ENCODE measurements around the gene THAP7. TPM values are rescaled to one million over a fixed set of nuclear protein-coding genes. Genes with fewer than 3 reads are reported as not detected.

Gene THAP7
- total RNA-seq, 2 experiments from 2014 or later, result 33.6 to 33.8 TPM

DNA sequence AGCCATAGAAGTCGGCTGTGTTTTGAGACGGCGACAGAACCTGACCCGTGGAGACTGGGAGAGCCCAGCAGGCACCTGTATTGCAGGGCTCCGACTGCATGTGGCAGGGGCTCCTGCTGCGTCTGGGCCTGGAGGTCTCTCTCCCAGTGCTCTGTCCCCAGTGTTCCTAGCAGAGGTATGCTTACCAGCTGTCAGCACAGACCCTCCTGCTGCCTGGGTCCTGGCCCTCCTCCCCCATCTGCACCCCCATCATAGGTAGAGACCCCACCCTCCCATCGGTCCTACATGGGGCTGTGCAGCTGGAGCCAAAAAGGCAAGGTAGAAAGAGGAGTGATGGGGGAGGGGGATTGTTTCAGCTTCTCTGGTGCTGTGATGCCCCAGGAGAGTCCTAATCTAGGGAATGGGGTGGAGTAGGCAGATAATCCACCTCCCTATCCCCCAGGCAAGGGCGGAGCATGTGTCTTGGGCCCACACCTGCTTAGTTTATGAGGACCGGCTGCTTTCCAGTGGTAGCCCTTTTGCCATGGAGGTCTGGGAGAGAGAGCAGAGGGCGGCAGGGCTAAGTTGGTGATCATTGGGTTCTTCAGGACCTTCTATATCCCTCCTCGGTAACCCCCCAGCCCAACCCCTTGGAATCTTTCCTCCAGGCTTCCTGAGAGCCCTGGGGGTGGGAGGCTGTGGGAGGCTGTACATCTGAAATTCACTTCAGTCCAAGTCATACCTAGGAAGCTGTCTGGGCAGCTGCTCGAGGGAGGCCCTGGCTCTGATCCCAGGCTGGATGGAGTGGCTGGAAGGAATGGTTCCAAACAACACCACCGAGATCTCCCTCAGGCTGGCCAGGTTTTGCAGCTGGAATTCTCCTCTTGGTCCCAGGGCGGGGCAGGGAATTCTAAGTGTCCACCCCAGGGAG, 25.1 kb upstream of the THAP7 start:
- Mint-ChIP-seq H3K4me1 (peaks cover 21% of the 10 kb centered on the region), H3K27ac (peak overlapping the region; percentile 12)
- POLR2A ChIA-PET, result no interaction called here

DNA sequence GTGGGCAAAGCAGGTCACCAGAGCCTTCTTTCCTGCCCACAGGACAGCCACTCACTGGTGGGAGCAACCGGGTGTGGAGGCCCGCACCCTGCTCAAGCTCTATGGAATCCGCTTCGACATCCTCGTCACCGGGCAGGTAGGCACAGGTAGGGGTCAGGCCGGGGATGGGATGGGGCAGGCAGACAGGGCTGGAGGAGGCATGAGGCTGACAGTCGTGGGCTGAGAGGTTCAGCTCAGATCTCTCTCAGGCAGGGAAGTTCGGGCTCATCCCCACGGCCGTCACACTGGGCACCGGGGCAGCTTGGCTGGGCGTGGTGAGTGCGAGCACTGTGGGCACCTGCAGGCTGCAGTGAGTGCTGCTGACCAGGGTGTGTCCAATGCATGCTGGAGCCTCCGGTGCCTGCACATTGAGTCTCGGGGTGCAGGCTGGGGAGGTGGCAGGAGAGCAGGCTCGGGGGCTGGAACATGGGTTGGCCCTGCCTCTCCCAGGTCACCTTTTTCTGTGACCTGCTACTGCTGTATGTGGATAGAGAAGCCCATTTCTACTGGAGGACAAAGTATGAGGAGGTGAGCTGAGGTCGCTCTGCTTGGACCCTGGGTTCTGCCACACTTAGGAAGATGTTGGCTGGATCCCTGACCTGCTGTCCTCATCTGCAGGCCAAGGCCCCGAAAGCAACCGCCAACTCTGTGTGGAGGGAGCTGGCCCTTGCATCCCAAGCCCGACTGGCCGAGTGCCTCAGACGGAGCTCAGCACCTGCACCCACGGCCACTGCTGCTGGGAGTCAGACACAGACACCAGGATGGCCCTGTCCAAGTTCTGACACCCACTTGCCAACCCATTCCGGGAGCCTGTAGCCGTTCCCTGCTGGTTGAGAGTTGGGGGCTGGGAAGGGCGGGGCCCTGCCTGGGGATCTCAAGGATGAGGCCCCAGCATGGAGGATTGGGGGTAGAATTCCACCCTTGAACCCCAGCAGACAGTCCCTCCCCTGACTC, 24.1 kb upstream of the THAP7 start:
- H3K36me3 Mint-ChIP-seq, result peaks cover 3% of the 10 kb centered on the region
- peaks cover 2% of the 10 kb centered on the region for H3K27me3 Mint-ChIP-seq
- DNase-seq (no peak), ATAC-seq (ENCODE audit: low read depth) (no peak)
- no peaks in the 10 kb centered on the region for H3K9me3 Mint-ChIP-seq
- H3K4me1 Mint-ChIP-seq, result peaks cover 22% of the 10 kb centered on the region
- H3K27ac Mint-ChIP-seq, result peak overlapping the region; percentile 87
- no peak overlapping the region for H3K4me3 Mint-ChIP-seq
- POLR2A ChIA-PET, result no interaction called here

More for the DNA sequence above, 25.1 kb upstream of the THAP7 start:
- DNase-seq (no peak), ATAC-seq (ENCODE audit: low read depth) (no peak)
- H3K27me3 Mint-ChIP-seq, result peaks cover 4% of the 10 kb centered on the region
- no peak overlapping the region for H3K4me3 Mint-ChIP-seq
- no peaks in the 10 kb centered on the region for H3K9me3 Mint-ChIP-seq
- H3K36me3 Mint-ChIP-seq, result peaks cover 3% of the 10 kb centered on the region

DNA sequence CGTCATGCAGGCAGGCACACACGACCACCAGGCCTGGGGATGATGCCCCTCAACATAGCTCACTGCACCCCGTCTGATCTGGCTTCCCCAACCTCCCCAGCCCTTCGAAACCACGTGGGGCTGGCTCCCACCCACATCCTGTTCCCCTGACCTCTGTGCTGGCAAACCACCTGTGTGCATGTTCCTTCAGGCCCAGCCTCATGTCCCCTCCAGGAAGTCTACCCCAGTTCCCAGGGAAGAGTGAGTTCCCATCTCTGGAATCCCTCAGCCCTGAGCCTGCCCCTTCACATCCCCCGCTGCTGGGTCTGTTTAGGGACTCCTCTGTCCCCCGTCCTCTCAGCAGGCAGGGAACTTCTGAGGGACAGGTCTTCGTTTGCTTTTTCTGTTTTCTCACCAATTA, 23.3 kb upstream of the THAP7 start:
- Mint-ChIP-seq H3K36me3 (peaks cover 3% of the 10 kb centered on the region), H3K27me3 (no peaks in the 10 kb centered on the region), H3K4me3 (peak overlapping the region; percentile 60), H3K4me1 (peaks cover 23% of the 10 kb centered on the region), H3K9me3 (no peaks in the 10 kb centered on the region), H3K27ac (peak overlapping the region; percentile 87)
- DNase-seq (peak; percentile 75), ATAC-seq (ENCODE audit: low read depth) (peak; percentile 82)
- POLR2A ChIA-PET, result interaction anchor here (0.7 to 1.5 kb wide), 3 partner anchors 21 to 108 kb away, joined by 3 read pairs; partner anchors contain the start of gene CRKL

DNA sequence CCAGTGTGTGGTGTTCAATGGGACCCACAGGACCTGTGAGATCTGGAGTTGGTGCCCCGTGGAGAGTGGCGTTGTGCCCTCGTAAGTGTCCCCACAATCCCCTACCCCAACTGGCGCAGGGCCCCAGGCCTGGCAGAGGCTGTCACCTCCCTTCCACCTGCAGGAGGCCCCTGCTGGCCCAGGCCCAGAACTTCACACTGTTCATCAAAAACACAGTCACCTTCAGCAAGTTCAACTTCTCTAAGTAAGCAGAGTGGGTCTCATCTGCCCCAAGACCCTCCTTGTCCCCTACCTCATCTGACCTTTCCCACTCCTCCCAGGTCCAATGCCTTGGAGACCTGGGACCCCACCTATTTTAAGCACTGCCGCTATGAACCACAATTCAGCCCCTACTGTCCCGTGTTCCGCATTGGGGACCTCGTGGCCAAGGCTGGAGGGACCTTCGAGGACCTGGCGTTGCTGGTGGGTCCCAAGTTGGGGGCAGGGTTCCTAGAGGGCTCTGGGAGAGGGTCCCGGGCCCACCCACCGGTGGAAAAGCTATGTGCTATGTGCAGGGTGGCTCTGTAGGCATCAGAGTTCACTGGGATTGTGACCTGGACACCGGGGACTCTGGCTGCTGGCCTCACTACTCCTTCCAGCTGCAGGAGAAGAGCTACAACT, 21.2 kb upstream of the THAP7 start:
- H3K4me1 Mint-ChIP-seq, result peaks cover 22% of the 10 kb centered on the region
- H3K9me3 Mint-ChIP-seq, result no peaks in the 10 kb centered on the region
- no peak overlapping the region for H3K4me3 Mint-ChIP-seq
- POLR2A ChIA-PET, result interaction anchor here (0.6 to 1.2 kb wide), 3 partner anchors 9 to 79 kb away, joined by 3 to 4 read pairs (median 3); no protein-coding TSS in a partner anchor
- H3K36me3 Mint-ChIP-seq, result peaks cover 3% of the 10 kb centered on the region
- no peak overlapping the region for H3K27ac Mint-ChIP-seq
- ATAC-seq (ENCODE audit: low read depth) (peak; percentile 21), DNase-seq (no peak)
- H3K27me3 Mint-ChIP-seq, result no peaks in the 10 kb centered on the region

DNA sequence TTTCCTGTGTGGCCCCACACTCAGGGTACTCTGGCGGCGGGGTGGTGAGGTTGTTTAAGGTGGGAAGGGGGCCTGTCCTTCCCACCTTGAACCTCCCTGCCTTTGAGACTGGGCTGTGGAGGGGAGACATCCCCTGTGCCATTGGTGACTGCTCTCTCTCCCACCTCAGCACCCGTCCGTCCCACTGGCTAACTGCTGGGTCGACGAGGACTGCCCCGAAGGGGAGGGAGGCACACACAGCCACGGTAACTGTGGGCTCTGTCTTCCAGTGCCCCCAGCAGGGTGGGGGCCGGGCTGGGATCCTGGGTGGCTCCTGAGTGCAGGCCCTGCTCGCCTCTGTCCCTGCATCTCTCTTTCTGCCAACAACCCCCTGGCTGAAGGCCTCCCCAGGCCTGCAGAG, 20.6 kb upstream of the THAP7 start:
- H3K9me3 Mint-ChIP-seq, result no peaks in the 10 kb centered on the region
- ATAC-seq (ENCODE audit: low read depth) (no peak), DNase-seq (no peak)
- no peak overlapping the region for H3K4me3 Mint-ChIP-seq
- POLR2A ChIA-PET, result no interaction called here
- peaks cover 3% of the 10 kb centered on the region for H3K36me3 Mint-ChIP-seq
- no peak overlapping the region for H3K27ac Mint-ChIP-seq
- no peaks in the 10 kb centered on the region for H3K27me3 Mint-ChIP-seq
- H3K4me1 Mint-ChIP-seq, result peaks cover 22% of the 10 kb centered on the region

DNA sequence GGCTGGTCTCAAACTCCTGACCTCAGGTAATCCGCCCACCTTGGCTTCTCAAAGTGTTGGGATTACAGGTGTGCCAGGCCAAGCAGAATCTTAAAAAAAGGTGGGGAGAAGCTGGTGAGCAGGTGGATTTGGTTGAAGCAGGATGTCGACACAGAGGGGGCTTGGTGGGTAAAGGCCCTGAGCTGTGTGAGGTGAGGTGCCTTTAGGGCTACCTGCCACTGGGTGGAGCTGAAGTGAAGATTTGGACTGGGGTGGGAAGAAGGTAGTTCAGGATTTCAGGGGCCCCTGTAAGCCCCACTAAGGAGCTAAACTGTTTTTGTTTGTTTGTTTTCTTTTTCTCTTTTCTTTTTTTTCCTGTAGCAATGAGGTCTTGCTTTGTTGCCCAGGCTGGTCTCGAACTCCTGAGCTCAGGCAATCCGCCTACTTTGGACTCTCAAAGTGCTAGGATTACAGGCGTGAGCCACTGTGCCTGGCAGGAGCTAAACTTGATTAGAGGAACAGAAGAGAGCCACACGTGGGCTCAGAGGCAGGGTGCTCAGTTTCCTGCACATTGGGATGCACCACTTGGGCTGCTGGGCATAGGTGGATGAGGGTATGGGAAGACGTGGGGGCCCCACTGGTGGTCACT, 19.0 kb upstream of the THAP7 start:
- H3K4me1 Mint-ChIP-seq, result peaks cover 20% of the 10 kb centered on the region
- peak overlapping the region; percentile 8 for H3K27ac Mint-ChIP-seq
- ATAC-seq (ENCODE audit: low read depth) (peak; percentile 70), DNase-seq (no peak)
- POLR2A ChIA-PET, result no interaction called here
- H3K36me3 Mint-ChIP-seq, result peaks cover 3% of the 10 kb centered on the region
- no peak overlapping the region for H3K4me3 Mint-ChIP-seq
- H3K27me3 Mint-ChIP-seq, result no peaks in the 10 kb centered on the region
- no peaks in the 10 kb centered on the region for H3K9me3 Mint-ChIP-seq

DNA sequence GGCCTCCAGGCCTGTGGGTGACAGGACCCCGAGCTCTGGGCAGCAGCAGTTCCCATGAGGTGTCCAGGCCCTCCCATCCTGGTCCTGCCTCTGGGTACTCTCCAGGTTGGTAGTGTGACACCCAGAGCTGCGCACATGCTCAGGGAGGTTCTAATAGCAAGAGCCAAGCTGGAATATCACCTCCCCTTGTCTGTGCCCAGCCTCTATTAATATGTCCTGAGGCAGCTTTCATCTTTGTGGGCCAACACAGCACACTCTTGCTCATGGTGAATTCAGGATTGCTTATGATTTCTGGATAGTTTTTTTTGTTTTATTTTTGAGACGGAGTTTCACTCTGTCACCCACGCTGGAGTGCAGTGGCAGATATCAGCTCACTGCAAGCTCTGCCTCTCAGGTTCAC, 16.4 kb upstream of the THAP7 start:
- POLR2A ChIA-PET, result no interaction called here
- Mint-ChIP-seq H3K27me3 (peaks cover 3% of the 10 kb centered on the region), H3K4me3 (no peak overlapping the region), H3K36me3 (no peaks in the 10 kb centered on the region), H3K4me1 (peaks cover 13% of the 10 kb centered on the region), H3K9me3 (no peaks in the 10 kb centered on the region), H3K27ac (no peak overlapping the region)
- ATAC-seq (ENCODE audit: low read depth), result no peak
- no peak for DNase-seq

DNA sequence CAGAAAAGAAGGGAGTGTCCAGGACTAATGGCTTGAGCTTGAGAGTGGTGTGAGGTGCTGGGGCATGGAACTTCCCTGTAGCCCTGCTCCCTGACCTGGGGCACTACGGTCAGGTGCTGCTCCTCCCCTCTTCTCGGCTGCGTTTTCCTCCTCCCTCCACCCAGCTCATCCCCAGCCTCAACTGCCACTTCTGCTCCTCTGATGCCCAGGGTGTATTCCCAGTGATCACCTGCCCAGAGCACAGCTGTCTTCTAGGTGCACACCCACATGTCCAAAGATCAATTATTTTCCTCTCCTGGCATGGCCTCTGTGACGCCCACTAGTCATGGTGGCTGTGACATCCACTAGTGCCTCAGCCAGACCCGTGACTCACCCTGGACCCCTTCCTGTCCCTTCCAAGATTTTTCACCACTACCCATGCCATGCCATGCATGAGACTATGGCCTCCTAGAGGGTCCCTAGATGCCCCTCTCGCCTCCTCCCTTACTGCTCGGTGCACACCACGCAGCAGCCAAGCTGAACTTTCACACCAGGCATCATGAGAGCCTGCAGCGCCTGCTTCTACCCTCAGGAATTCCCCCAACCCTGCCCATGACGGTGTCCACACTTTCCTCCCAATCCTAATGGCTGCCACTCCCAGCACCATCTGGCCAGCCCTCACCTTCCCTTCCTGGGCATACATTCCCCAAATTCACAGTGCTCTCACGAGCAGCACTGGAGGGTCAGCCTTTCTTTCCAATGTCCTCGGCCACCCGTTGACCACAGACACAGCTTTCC, 14.9 kb upstream of the THAP7 start:
- Mint-ChIP-seq H3K4me3 (no peak overlapping the region), H3K27me3 (peaks cover 3% of the 10 kb centered on the region), H3K9me3 (no peaks in the 10 kb centered on the region), H3K27ac (no peak overlapping the region), H3K4me1 (peaks cover 13% of the 10 kb centered on the region), H3K36me3 (no peaks in the 10 kb centered on the region)
- POLR2A ChIA-PET, result no interaction called here
- ATAC-seq (ENCODE audit: low read depth) (no peak), DNase-seq (no peak)

DNA sequence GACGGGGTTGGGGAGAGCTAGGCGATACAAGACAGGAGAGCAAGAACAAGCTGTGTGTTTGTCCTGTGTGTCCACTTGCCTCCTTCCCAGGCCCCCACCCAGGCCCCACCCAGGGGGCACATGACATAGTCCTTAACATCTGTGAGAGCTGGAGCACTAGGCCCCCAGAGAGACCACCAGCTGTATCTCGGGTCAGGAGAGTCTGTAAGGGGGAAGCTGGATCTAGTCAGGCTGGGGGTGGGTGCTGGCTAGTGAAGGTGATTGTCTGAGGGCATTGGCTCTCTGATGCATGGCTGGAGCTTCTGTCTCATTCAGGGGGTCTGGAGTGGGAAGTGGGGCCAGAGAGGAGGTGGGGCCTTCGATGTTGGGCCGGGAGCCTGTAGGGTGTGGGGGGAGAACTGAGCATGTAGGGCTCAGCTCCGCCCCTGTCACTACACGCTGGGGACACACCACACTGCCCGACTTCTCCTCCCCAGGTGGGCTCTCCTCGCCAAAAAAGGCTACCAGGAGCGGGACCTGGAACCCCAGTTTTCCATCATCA, 13.6 kb upstream of the THAP7 start:
- POLR2A ChIA-PET, result no interaction called here
- peaks cover 11% of the 10 kb centered on the region for H3K4me1 Mint-ChIP-seq
- ATAC-seq (ENCODE audit: low read depth) (no peak), DNase-seq (no peak)
- peaks cover 3% of the 10 kb centered on the region for H3K27me3 Mint-ChIP-seq
- H3K36me3 Mint-ChIP-seq, result no peaks in the 10 kb centered on the region
- no peaks in the 10 kb centered on the region for H3K9me3 Mint-ChIP-seq
- no peak overlapping the region for H3K27ac Mint-ChIP-seq
- no peak overlapping the region for H3K4me3 Mint-ChIP-seq

DNA sequence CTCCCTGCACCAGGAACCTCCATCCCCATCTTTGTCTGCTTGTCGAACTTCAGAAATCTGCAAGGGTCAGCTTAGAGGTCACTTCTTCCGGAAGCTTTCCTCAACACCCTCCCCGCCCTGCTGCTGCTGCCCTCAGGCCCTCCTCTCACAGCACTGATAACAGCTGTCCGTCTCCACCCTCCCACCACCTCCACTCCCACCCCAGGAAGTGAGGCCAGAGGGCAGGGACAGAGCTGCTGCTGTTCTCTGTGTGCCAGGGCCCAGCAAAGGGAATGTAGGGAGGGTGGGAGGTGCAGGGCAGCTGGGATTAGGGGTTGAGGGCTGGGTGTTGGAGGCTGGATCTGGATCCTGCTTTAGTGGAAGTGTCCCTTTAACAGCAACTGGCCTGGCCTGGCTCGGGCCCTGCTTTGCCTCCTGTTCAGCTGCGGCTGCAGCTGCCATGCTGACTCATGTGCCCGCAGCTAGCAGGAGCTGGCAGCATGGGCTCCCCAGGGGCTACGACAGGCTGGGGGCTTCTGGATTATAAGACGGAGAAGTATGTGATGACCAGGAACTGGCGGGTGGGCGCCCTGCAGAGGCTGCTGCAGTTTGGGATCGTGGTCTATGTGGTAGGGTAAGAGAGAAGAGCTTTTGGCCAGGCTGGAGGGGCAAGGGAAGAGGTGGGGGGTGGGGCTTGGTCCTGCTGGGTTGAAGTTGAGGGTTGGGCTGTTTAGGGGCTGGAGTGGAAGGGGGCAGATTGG, 13.0 kb upstream of the THAP7 start, which contains the start of gene P2RX6:
TSS of gene P2RX6 (plus strand) at position 440 of the 740 bp plus-strand sequence. CDS start at position 450, 10 bp downstream.
- peaks cover 11% of the 10 kb centered on the region for H3K4me1 Mint-ChIP-seq
- ATAC-seq (ENCODE audit: low read depth) (no peak), DNase-seq (peak; percentile 29)
- no peaks in the 10 kb centered on the region for H3K9me3 Mint-ChIP-seq
- POLR2A ChIA-PET, result interaction anchor here (0.9 kb wide), 2 partner anchors 9 to 13 kb away, joined by 3 read pairs; partner anchors contain the start of gene THAP7
- peak within 1 kb of the TSS; percentile 83 for H3K4me3 Mint-ChIP-seq
- peaks cover 3% of the 10 kb centered on the region for H3K27me3 Mint-ChIP-seq
- H3K27ac Mint-ChIP-seq, result peak within 1 kb of the TSS; percentile 66
- no peaks in the 10 kb centered on the region for H3K36me3 Mint-ChIP-seq

DNA sequence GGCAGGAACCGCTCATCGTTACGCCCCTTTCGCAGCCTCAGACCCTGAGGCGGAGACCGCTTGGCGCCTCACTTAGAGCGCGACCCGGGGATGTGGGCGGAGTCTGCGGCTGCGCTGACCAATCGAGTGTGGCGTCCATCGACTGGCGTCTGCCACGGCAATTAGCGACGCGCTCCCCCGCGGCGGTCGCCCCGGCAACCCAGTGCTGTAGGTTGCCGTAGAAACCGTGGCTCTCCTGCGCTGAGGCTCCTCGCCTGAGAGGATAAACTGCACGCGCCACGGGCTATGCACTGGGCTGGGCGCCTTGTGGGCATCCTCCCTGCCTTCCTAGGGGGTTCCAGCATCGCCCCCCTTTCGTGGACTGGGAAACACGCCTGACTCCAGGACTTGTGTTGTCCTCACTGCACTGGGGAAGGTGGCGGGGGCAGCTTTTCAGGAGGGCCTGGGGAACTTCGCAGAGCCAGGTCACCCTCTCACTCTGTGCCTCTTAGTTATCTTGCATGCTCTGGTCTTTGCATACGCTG, 12.3 kb upstream of the THAP7 start:
- H3K4me1 Mint-ChIP-seq, result peaks cover 11% of the 10 kb centered on the region
- H3K9me3 Mint-ChIP-seq, result no peaks in the 10 kb centered on the region

More for the DNA sequence above, 12.3 kb upstream of the THAP7 start:
- Mint-ChIP-seq H3K4me3 (peak overlapping the region; percentile 83), H3K27ac (peak overlapping the region; percentile 66), H3K27me3 (peaks cover 3% of the 10 kb centered on the region), H3K36me3 (no peaks in the 10 kb centered on the region)
- ATAC-seq (ENCODE audit: low read depth) (peak; percentile 90), DNase-seq (peak; percentile 87)
- POLR2A ChIA-PET, result interaction anchor here (0.9 to 2.3 kb wide), 3 partner anchors 9 to 12 kb away, joined by 3 to 16 read pairs (median 3); partner anchors contain the start of gene THAP7
